ENCODE results near the gene SH3GL1. TPM values are rescaled to one million over a fixed set of nuclear protein-coding genes. Genes with fewer than 3 reads are reported as not detected.

The SH3GL1 gene
- total and polyA plus RNA-seq, 10 of the 15 experiments (the other 5 are each of a cell fraction or from before 2014, with no cell fraction given): 0.93 to 47.4 (median 28.4) TPM

DNA sequence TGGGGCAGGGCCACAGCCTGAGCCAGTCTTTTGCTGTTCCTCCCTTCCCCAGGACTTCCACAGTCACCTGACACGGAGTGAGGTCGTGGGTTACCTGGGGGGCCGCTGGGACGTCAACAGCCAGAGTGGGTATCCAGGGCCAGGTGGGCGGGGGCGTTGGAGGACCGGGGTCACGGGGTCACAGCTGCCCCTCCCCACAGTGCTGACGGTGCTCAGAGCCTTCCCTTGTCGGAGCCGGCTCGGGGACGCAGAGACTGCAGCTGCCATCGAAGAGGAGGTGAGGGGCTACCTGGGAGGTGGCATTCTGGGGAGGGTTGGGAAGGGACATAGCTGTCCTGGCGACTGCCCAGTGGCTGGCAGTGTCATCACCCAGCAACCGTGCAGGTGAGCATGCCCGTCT lies 45.5 kb downstream of the SH3GL1 start:
- ChIA-PET CTCF (interaction anchor here (1.1 to 3.8 kb wide), 3 partner anchors 12 to 87 kb away, joined by 3 to 78 read pairs (median 58); partner anchors contain the start of gene MPND), POLR2A (interaction anchor here (0.6 to 1.1 kb wide), 3 partner anchors 11 to 1151 kb away, joined by 3 read pairs; no protein-coding TSS in a partner anchor), SMC1A (ENCODE audit: uncharacterized antibody, unreplicated experiment) (no interaction called here), RAD21 (ENCODE audit: unreplicated experiment) (no interaction called here)
- no peak overlapping the region for H3K27ac ChIP-seq (ENCODE audit: control insufficient read depth, insufficient read depth)
- FAIRE-seq (no peak), DNase-seq (ENCODE audit: low read depth, low spot score) (no peak), ATAC-seq (no peak)
- H4K20me1 ChIP-seq (ENCODE audit: control insufficient read depth, insufficient read depth): no peaks in the 10 kb centered on the region
- H2AFZ ChIP-seq (ENCODE audit: control insufficient read depth, low read depth, low read length): no peak overlapping the region
- H3K4me3 ChIP-seq: no peak overlapping the region
- no peaks in the 10 kb centered on the region for H3K79me2 ChIP-seq (ENCODE audit: control insufficient read depth, insufficient read depth, low read length)
- whole genome bisulfite sequencing (ENCODE audit: insufficient coverage, insufficient replicate concordance, low lambda C conversion rate, missing lambda C conversion rate): 93% methylated on average over 11 of the region's 17 CpGs
- no peaks in the 10 kb centered on the region for H3K27me3 ChIP-seq (replicated peaks in 1 of 2; ENCODE audit: control insufficient read depth in 2 of 2, insufficient read depth in 2 of 2, low read length in 1 of 2)
- H3K4me2 ChIP-seq (ENCODE audit: control insufficient read depth, insufficient read depth): no peak overlapping the region
- no peaks in the 10 kb centered on the region for H3K4me1 ChIP-seq (ENCODE audit: control insufficient read depth, insufficient read depth, low read length)
- no TSS peak for BruUV-seq (replicated peaks)
- in situ Hi-C loops (cut with MboI): loop anchor here (5.0 kb wide), 1 partner anchor 88 kb away; no protein-coding TSS in a partner anchor
- TF ChIP-seq, protein P1, sequence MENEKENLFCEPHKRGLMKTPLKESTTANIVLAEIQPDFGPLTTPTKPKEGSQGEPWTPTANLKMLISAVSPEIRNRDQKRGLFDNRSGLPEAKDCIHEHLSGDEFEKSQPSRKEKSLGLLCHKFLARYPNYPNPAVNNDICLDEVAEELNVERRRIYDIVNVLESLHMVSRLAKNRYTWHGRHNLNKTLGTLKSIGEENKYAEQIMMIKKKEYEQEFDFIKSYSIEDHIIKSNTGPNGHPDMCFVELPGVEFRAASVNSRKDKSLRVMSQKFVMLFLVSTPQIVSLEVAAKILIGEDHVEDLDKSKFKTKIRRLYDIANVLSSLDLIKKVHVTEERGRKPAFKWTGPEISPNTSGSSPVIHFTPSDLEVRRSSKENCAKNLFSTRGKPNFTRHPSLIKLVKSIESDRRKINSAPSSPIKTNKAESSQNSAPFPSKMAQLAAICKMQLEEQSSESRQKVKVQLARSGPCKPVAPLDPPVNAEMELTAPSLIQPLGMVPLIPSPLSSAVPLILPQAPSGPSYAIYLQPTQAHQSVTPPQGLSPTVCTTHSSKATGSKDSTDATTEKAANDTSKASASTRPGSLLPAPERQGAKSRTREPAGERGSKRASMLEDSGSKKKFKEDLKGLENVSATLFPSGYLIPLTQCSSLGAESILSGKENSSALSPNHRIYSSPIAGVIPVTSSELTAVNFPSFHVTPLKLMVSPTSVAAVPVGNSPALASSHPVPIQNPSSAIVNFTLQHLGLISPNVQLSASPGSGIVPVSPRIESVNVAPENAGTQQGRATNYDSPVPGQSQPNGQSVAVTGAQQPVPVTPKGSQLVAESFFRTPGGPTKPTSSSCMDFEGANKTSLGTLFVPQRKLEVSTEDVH (IDR thresholded peaks at IDR 0.05; ENCODE audit: low read depth, partially characterized antibody): no peak
- TF ChIP-seq SIX5 (IDR thresholded peaks at IDR 0.05; ENCODE audit: low read depth, low read length, severe bottlenecking): no peak
- no peak for TF ChIP-seq HDAC6 (IDR thresholded peaks at IDR 0.05; ENCODE audit: unreplicated experiment)
- H3K9me3 ChIP-seq (replicated peaks; ENCODE audit: control insufficient read depth, insufficient read depth, low read length): no peaks in the 10 kb centered on the region
- intact Hi-C loops (cut with micrococcal nuclease; ENCODE audit: unreplicated experiment): no loop called here
- no peak overlapping the region for H3K9ac ChIP-seq (ENCODE audit: control insufficient read depth, insufficient read depth, low read length)
- peaks cover 6 to 13% of the 10 kb centered on the region in 2 experiments; a peak in 3 of 4 replicates for H3K36me3 ChIP-seq (ENCODE audit: control insufficient read depth in 2 of 2, insufficient read depth in 2 of 2, low read length in 1 of 2)

- Histone ChIP-seq H3K4me3 (no peak overlapping the region), H4K20me1 (ENCODE audit: control insufficient read depth, insufficient read depth) (no peaks in the 10 kb centered on the region), H3K9ac (ENCODE audit: control insufficient read depth, insufficient read depth, low read length) (no peak overlapping the region), H3K27me3 (replicated peaks in 1 of 2; ENCODE audit: control insufficient read depth in 2 of 2, insufficient read depth in 2 of 2, low read length in 1 of 2) (no peaks in the 10 kb centered on the region), H3K27ac (ENCODE audit: control insufficient read depth, insufficient read depth) (no peak overlapping the region), H3K79me2 (ENCODE audit: control insufficient read depth, insufficient read depth, low read length) (no peaks in the 10 kb centered on the region), H2AFZ (ENCODE audit: control insufficient read depth, low read depth, low read length) (no peak overlapping the region), H3K4me1 (ENCODE audit: control insufficient read depth, insufficient read depth, low read length) (no peaks in the 10 kb centered on the region), H3K9me3 (replicated peaks; ENCODE audit: control insufficient read depth, insufficient read depth, low read length) (no peaks in the 10 kb centered on the region), H3K4me2 (ENCODE audit: control insufficient read depth, insufficient read depth) (no peak overlapping the region), H3K36me3 (ENCODE audit: control insufficient read depth in 2 of 2, insufficient read depth in 2 of 2, low read length in 1 of 2) (peaks cover 2 to 9% of the 10 kb centered on the region in 2 experiments; a peak in 3 of 4 replicates)
- in situ Hi-C loops (cut with MboI) (loop anchor here (5.0 kb wide), 1 partner anchor 87 kb away; no protein-coding TSS in a partner anchor), intact Hi-C loops (cut with micrococcal nuclease; ENCODE audit: unreplicated experiment) (no loop called here)
- no peak for DNase-seq (ENCODE audit: low read depth, low spot score)
- BruUV-seq (replicated peaks): no TSS peak
- TF ChIP-seq POLR2A (IDR thresholded peaks at IDR 0.05; ENCODE audit: low read depth, low read length) (0 out of 2 replicates have a peak, but pooled peaks have one; percentile 35), FOXK2 (IDR thresholded peaks at IDR 0.05) (no peak)
- CTCF ChIA-PET: interaction anchor here (1.1 to 3.8 kb wide), 4 partner anchors 11 to 87 kb away, joined by 3 to 78 read pairs (median 30); partner anchors contain the start of gene MPND
- no peak for ATAC-seq
- SMC1A ChIA-PET (ENCODE audit: uncharacterized antibody, unreplicated experiment): no interaction called here
- RAD21 ChIA-PET (ENCODE audit: unreplicated experiment): no interaction called here
- 95% methylated on average over 12 of the region's 12 CpGs for WGBS (ENCODE audit: insufficient coverage, insufficient replicate concordance, low lambda C conversion rate, missing lambda C conversion rate)
- no peak for FAIRE-seq
- POLR2A ChIA-PET: interaction anchor here (1.1 kb wide), 1 partner anchor 11 kb away, joined by 3 read pairs; no protein-coding TSS in a partner anchor
Measured at GRCh38 chr19:4354282-4354681, 46.1 kb downstream of the SH3GL1 start.
